Mucosa of descending colon (tissue), 3 donors: Measurements from ENCODE around the gene CORO2A. TPM values are rescaled to one million over a fixed set of nuclear protein-coding genes. Genes with fewer than 3 reads are reported as not detected.
A peak's percentile ranks its signal among the peaks of the same experiment; 100 is the strongest.

ENCODE experiments used
- ATAC-seq: fragments of 200-7000 bp; cut with Tn5 transposase; one replicate; pipeline ENCODE4 v1.9.1; 2020; ENCODE audit warnings: mild to moderate bottlenecking, moderate library complexity
- DNase-seq, 3 donors: peaks; one replicate each; pipeline ENCODE4 v3.0.0-alpha.2; 2020
- H3K36me3 ChIP-seq: fragments of 200-600 bp; one replicate; pipeline ENCODE4 v1.8.0; 2021; ENCODE audit warnings: low read depth, mild to moderate bottlenecking
- H3K4me1 ChIP-seq: fragments of 200-600 bp; one replicate; pipeline ENCODE4 v1.8.0; 2021; ENCODE audit warnings: low read depth, mild to moderate bottlenecking
- H3K4me3 ChIP-seq: fragments of 200-600 bp; one replicate; pipeline ENCODE4 v1.8.0; 2021; ENCODE audit warnings: mild to moderate bottlenecking
- H3K9me3 ChIP-seq: fragments of 200-600 bp; one replicate; pipeline ENCODE4 v1.8.0; 2021; ENCODE audit warnings: mild to moderate bottlenecking
- CTCF ChIP-seq: fragments of 200-600 bp; IDR thresholded peaks from one replicate; pipeline ENCODE4 v1.8.0; 2022; ENCODE audit warnings: antibody characterized with exemption, mild to moderate bottlenecking
- intact Hi-C, 2 donors: fragments of 100-400 bp; cut with DNase I in 1 of 2; cut with micrococcal nuclease in 1 of 2; formaldehyde crosslinking; loops; one replicate each; pipeline versions ENCODE4 v1.11.0 to v1.11.1; 2022; cut with DNase I, micrococcal nuclease
- total RNA-seq, 3 donors: library from RNA; stranded (reverse); fragmentation: NEBNext Ultra II Directional in 2 of 3; extraction: Animal tissue kit (Norgen Biotek cat#: 25700) in 2 of 3; gene quantifications; one replicate each; pipeline versions ENCODE4 v1.2.1 to v1.2.4, GENCODE V29; 2021 to 2023
- donor health status: DM: no; HTN: no; CAD: no; lungs with moderate emphysema.
- donor health status: DM: no; HTN: no; CAD: no.
- donor health status: DM: no; HTN: yes; CAD: no.

CORO2A gene
- total RNA-seq, 3 donors from 2014 or later, result 25.8 to 56.1 (median 45.0) TPM

- H3K36me3 ChIP-seq, result no peaks in the 10 kb centered on the region
- TF ChIP-seq CTCF, result no peak
- DNase-seq (no peak), ATAC-seq (no peak)
- H3K4me3 ChIP-seq, result no peak overlapping the region
- H3K4me1 ChIP-seq, result peaks cover under 1% of the 10 kb centered on the region
- no peaks in the 10 kb centered on the region for H3K9me3 ChIP-seq
- intact Hi-C loops, result no loop called here
Observed at GRCh38 chr9:98181746-98182068, 10.7 kb downstream of the CORO2A start.

- Histone ChIP-seq H3K4me3 (no peak overlapping the region), H3K9me3 (no peaks in the 10 kb centered on the region), H3K36me3 (no peaks in the 10 kb centered on the region), H3K4me1 (peaks cover 7% of the 10 kb centered on the region)
- intact Hi-C loops, result no loop called here
- no peak for TF ChIP-seq CTCF
- ATAC-seq, result no peak
- peak in 1 of 3 donors; percentile 25 for DNase-seq
Observed at GRCh38 chr9:98180996-98181395, 11.4 kb downstream of the CORO2A start.

GRCh38 chr9:98178874-98179850 lies 13.3 kb downstream of the CORO2A start:
- no peak for ATAC-seq
- DNase-seq, result peak in 1 of 3 donors; percentile 37
- intact Hi-C loops, result no loop called here
- no peak overlapping the region for H3K4me3 ChIP-seq
- peaks cover 7% of the 10 kb centered on the region for H3K4me1 ChIP-seq
- no peak for TF ChIP-seq CTCF
- no peaks in the 10 kb centered on the region for H3K9me3 ChIP-seq
- no peaks in the 10 kb centered on the region for H3K36me3 ChIP-seq

GRCh38 chr9:98176391-98177259 lies 15.8 kb downstream of the CORO2A start:
- Histone ChIP-seq H3K9me3 (no peaks in the 10 kb centered on the region), H3K4me3 (no peak overlapping the region), H3K36me3 (no peaks in the 10 kb centered on the region), H3K4me1 (peaks cover 7% of the 10 kb centered on the region)
- intact Hi-C loops, result no loop called here
- ATAC-seq (peak; percentile 80), DNase-seq (peak in 1 of 3 donors; percentile 18)
- TF ChIP-seq CTCF, result no peak

- intact Hi-C loops, result no loop called here
- H3K4me3 ChIP-seq, result no peak overlapping the region
- DNase-seq (no peak), ATAC-seq (no peak)
- TF ChIP-seq CTCF, result no peak
- H3K36me3 ChIP-seq, result no peaks in the 10 kb centered on the region
- no peaks in the 10 kb centered on the region for H3K9me3 ChIP-seq
- peaks cover 7% of the 10 kb centered on the region for H3K4me1 ChIP-seq
Observed at GRCh38 chr9:98175762-98176161, 16.7 kb downstream of the CORO2A start.
